HTERT RPE-1 (cell line): ENCODE data around the gene DOCK3.

Experiments
- in situ Hi-C: fragments of 300-500 bp; cut with MboI; formaldehyde crosslinking; loops from 4 replicates; pipeline ENCODE4 v1.14.3; 2020; ENCODE audit warnings: low sequenced_read_pairs

DOCK3 gene

DNA sequence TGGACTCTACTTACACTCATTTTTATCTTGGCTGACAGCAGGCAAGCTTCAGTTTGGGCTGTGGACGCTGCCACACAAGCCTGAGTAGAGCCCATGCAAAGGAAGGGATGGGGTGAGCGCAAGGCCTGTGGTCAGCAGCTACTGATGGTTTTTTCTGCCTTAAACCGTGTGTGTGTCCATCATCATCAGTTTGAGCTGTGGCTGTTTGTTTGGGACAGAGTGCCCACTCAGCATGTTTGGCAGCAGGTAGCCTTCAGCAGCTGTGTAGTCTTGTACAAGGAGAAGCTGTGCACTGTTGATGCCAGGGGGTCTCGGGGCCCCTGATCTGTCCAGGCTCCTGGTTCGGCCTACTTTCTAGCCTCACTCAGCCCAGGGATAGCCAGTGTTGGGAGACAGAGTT is 719.8 kb downstream of the DOCK3 start:
- in situ Hi-C loops, result no loop called here

- in situ Hi-C loops, result no loop called here
Observed at GRCh38 chr3:51395493-51396213, 720.9 kb downstream of the DOCK3 start.

DNA sequence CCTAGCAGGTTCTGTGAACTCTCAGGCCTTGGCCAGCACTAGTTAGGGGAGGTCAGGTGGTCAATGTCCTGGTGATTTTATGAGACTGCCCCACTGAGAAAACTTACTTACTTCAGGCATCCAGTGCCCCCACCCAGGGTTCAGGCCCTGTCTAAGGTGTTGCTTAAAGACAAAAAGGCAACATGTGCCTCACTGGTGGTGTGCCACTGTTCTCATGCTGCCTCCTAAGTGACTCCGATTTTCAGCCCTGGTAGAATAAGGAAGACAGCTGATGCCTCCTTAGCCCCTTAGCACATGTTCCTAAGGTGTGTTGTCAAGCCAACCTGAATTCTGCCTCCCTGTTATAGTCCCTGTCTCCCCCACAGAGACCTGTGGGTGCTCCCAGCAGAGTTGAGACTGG is 721.7 kb downstream of the DOCK3 start:
- in situ Hi-C loops, result no loop called here

- in situ Hi-C loops, result no loop called here
Observed at GRCh38 chr3:51397392-51397791, 722.7 kb downstream of the DOCK3 start.

GRCh38 chr3:51398595-51399310 is 724.0 kb downstream of the DOCK3 start:
- in situ Hi-C loops, result no loop called here

DNA sequence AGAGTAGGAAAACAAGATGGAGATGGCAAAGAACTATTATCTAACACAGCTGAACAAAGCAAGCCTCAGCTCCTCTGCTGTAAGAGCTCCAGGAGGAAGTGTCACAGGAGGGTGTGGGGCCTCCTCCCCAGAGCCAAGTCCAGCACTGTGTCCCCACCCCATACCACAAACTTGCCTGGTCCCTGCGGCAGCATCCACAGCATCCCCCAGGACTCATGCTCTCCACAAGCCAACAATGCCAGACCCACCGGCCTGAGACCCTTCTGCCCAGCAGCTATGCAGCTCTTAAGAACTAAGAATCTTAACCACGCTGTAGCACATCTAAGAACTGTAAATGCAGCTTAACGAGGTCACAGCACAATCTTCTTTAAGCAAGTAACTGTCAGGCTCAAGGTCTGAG is 725.4 kb downstream of the DOCK3 start:
- in situ Hi-C loops, result no loop called here

- in situ Hi-C loops, result no loop called here
Observed at GRCh38 chr3:51401735-51402134, 727.0 kb downstream of the DOCK3 start.

- in situ Hi-C loops, result no loop called here
Observed at GRCh38 chr3:51403675-51404074, 728.9 kb downstream of the DOCK3 start.

DNA sequence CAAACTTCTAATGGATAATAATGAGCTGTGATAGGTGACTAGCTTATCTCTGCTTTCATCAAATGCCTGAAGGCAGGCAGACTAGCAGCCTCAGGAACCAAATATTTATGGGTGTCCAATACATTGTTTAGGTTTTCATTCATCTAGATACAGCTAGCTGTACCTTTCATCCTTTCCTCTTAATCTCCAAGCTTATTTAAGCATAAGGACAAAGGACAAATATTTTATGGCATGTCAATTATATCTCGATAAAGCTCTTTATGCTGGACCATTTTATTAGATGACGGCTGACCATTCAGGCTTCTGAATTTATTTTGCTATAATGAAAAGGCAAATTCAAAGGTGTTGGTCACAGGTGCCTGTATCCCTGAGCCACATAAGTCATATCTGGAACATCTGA is 733.3 kb downstream of the DOCK3 start:
- in situ Hi-C loops, result no loop called here

DNA sequence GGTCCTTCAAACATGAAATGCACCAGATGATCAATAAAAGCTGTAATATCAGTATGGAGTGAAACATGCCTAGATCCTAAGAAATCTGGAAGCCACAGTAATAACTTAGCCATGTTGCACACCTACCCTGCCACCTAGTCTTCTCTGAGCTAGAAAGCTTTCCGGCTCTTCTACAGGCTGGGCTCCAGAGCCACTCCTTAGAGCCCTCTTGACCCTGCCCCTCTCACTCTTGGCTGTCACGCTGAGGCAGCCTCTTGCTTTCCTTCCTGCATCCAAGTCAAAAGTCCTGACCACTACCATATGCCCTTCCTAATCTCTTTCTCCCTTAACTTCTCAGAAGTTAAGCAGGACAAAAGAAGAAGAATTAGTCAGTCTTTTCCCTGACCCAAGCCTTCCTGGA is 734.1 kb downstream of the DOCK3 start:
- in situ Hi-C loops, result no loop called here

DNA sequence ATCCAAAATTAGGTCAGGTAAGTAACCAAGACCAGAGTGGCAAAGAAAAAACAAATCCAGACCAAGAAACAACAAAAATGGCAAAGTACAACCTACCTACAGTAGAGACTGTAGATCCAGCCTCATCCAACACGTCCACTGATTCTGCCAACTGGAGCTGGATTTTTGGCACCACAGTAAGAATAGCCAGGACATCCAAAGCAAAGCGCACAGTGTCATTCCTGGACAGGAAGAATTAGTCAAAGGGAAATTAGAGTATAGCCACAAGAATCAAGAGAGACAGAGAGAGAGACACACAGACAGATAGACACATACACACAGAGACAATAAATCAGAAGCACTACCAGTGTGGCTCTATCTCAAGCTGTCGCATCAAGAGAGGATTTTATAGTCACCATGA is 747.5 kb downstream of the DOCK3 start:
- in situ Hi-C loops, result no loop called here

DNA sequence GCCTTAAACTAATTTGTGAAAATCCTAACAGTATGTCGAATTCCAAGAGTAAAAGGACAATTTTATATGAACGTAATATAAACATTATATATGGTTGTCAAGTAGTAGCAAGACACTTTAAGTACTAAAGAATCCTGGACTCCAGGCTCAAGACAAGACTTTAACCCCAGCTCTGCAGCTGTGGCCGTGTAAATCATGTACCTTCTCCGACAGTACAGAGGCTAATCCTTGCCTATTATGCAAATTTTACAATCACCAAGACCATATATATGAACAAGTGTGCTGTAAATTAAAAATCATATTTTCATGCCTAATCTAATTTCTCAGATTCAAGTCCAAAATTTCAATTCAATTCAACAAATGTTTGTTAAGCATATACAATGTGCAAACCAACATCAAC is 752.2 kb downstream of the DOCK3 start:
- in situ Hi-C loops, result no loop called here

DNA sequence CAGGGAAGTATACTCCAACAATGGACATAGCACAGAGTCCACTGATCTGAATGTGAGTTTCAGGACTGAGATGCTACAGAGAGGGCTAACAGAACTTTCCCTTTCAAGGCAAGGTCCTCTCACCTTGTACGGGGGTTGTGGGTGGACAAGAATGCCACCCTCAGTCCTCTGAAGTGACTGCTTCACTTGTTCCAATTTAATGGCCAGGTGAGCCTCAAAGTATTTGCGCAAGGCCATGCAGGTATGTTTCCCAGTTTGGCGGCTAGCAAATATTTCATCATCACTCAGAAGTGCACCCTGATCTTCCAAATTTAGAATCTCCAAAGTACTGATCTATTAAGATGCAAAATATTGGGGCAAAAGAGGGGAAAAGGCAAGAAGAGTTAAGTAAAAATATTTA is 754.4 kb downstream of the DOCK3 start:
- in situ Hi-C loops, result no loop called here
